Measurements from ENCODE around the gene TMEM9. TPM values are rescaled to one million over a fixed set of nuclear protein-coding genes. Genes with fewer than 3 reads are reported as not detected.

TMEM9 gene
- total and polyA plus RNA-seq, 9 of the 15 experiments (the other 6 are each of a cell fraction or from before 2014, with no cell fraction given), result 30.4 to 107 (median 67.6) TPM

GRCh38 chr1:201112926-201113325, 41.3 kb downstream of the TMEM9 start:
- H4K20me1 ChIP-seq (replicated peaks; ENCODE audit: control insufficient read depth, insufficient read depth, low read length), result peaks cover 7% of the 10 kb centered on the region
- intact Hi-C loops (cut with micrococcal nuclease) (loop anchor here (10.0 kb wide), 1 partner anchor 68 kb away; no protein-coding TSS in a partner anchor), in situ Hi-C loops (cut with MboI) (no loop called here)
- no peak for ATAC-seq
- H3K9me3 ChIP-seq (replicated peaks; ENCODE audit: control insufficient read depth, insufficient read depth, low read depth, low read length), result no peaks in the 10 kb centered on the region
- POLR2A ChIA-PET, result no interaction called here
- 3% methylated on average over 3 of the region's 3 CpGs for WGBS (ENCODE audit: insufficient coverage, low coverage, missing lambda C conversion rate)
- H3K27me3 ChIP-seq (ENCODE audit: control insufficient read depth in 2 of 2, insufficient read depth in 2 of 2, low read length in 2 of 2), result peaks cover 23 to 55% of the 10 kb centered on the region in 2 experiments
- no peak overlapping the region for H3K9ac ChIP-seq (ENCODE audit: insufficient read depth in 1 of 2, low read depth in 2 of 2, low read length in 2 of 2)
- H3K79me2 ChIP-seq (ENCODE audit: control insufficient read depth, insufficient read depth, low read length), result no peaks in the 10 kb centered on the region
- no peak overlapping the region for H3K4me3 ChIP-seq
- no TSS peak for BruUV-seq (replicated peaks)
- no peak overlapping the region for H3K4me2 ChIP-seq (ENCODE audit: insufficient read depth, low read length)
- H3K4me1 ChIP-seq (replicated peaks in 1 of 2; ENCODE audit: control insufficient read depth in 2 of 2, insufficient read depth in 2 of 2, low read length in 2 of 2), result peaks cover 0 to 7% of the 10 kb centered on the region in 2 experiments; a peak in 2 of 5 replicates
- DNase-seq (ENCODE audit: extremely low read depth in 1 of 4, low spot score in 3 of 4), result no peak
- no peak overlapping the region for H3K27ac ChIP-seq (ENCODE audit: extremely low read depth, low read depth, low read length)
- CTCF ChIA-PET (ENCODE audit: low intra/inter-chr PET ratio), result interaction anchor here (1.0 kb wide), 1 partner anchor 21 kb away, joined by 3 read pairs; no protein-coding TSS in a partner anchor
- no peak overlapping the region for H2AFZ ChIP-seq (ENCODE audit: low read depth, low read length)
- no peak for FAIRE-seq
- H3K36me3 ChIP-seq (ENCODE audit: control insufficient read depth, insufficient read depth, low read length), result no peaks in the 10 kb centered on the region
- no peaks in the 10 kb centered on the region for H3K9me1 ChIP-seq (ENCODE audit: control insufficient read depth, insufficient read depth, low read length)
- TF ChIP-seq CTCFL (IDR thresholded peaks at IDR 0.05; ENCODE audit: borderline replicate concordance, insufficient read depth, low read depth, low read length, poor library complexity, severe bottlenecking), result no peak
- TF ChIP-seq FOXA3 (CRISPR knock-in tag; conservative IDR thresholded peaks at IDR 0.05 in 1 of 2, IDR thresholded peaks at IDR 0.05 in 1 of 2), result no peak
- TF ChIP-seq NONO (IDR thresholded peaks at IDR 0.05; ENCODE audit: low read depth in 2 of 2, low read length in 1 of 2), result no peak
- TF ChIP-seq ZNF449 (CRISPR knock-in tag; IDR thresholded peaks at IDR 0.05), result no peak
- no peak for TF ChIP-seq LCOR (CRISPR knock-in tag; IDR thresholded peaks at IDR 0.05)
- no peak for TF ChIP-seq GABPB1 (CRISPR knock-in tag; IDR thresholded peaks at IDR 0.05)
- no peak for TF ChIP-seq THRAP3 (IDR thresholded peaks at IDR 0.05; ENCODE audit: borderline replicate concordance)
- TF ChIP-seq C11orf30 (IDR thresholded peaks at IDR 0.05; ENCODE audit: low read depth), result no peak
- no peak for TF ChIP-seq FOXK1 (CRISPR knock-in tag; IDR thresholded peaks at IDR 0.05; ENCODE audit: borderline replicate concordance)
- no peak for TF ChIP-seq TAF7 (tag; IDR thresholded peaks at IDR 0.05)
- no peak for TF ChIP-seq ARID3A (IDR thresholded peaks at IDR 0.05; ENCODE audit: borderline replicate concordance, low read depth, low read length)
- no peak for TF ChIP-seq NELFE (IDR thresholded peaks at IDR 0.05; ENCODE audit: insufficient read depth, insufficient read length)
- no peak for TF ChIP-seq AFF4 (CRISPR knock-in tag; IDR thresholded peaks at IDR 0.05)

All from K562 (cell line).